Ishikawa (cell line): ENCODE data around the gene ARID3C.

Experiments used
- CEBPB ChIP-seq: IDR thresholded peaks from 2 replicates; pipeline ENCODE4 v1.6.1; 2012
- CREB1 ChIP-seq: IDR thresholded peaks from 2 replicates; pipeline ENCODE4 v1.6.1; 2012; ENCODE audit warnings: low read depth
- EGR1 ChIP-seq: IDR thresholded peaks from 2 replicates; pipeline ENCODE4 v1.6.1; 2012
- EP300 ChIP-seq: IDR thresholded peaks from 2 replicates; pipeline ENCODE4 v1.6.1; 2012; ENCODE audit warnings: borderline replicate concordance
- FOXM1 ChIP-seq: IDR thresholded peaks from 2 replicates; pipeline ENCODE4 v1.6.1; 2012; ENCODE audit warnings: low read depth, borderline replicate concordance
- NFIC ChIP-seq: IDR thresholded peaks from 2 replicates; pipeline ENCODE4 v1.6.1; 2012
- RAD21 ChIP-seq: IDR thresholded peaks from 2 replicates; pipeline ENCODE4 v1.6.1; 2012; ENCODE audit warnings: low read depth
- TAF1 ChIP-seq: IDR thresholded peaks from 2 replicates; pipeline ENCODE4 v1.6.1; 2012; ENCODE audit warnings: low read depth, mild to moderate bottlenecking
- TCF12 ChIP-seq: IDR thresholded peaks from 2 replicates; pipeline ENCODE4 v1.6.1; 2012; ENCODE audit warnings: low read depth
- TEAD4 ChIP-seq: IDR thresholded peaks from 2 replicates; pipeline ENCODE4 v1.6.1; 2012
- YY1 ChIP-seq: IDR thresholded peaks from 2 replicates; pipeline ENCODE4 v1.6.1; 2012; ENCODE audit warnings: low read depth
- ZBTB7A ChIP-seq: IDR thresholded peaks from 2 replicates; pipeline ENCODE4 v1.6.1; 2012; ENCODE audit warnings: low read depth
- TF ChIP-seq, protein P1 (sequence below): IDR thresholded peaks from 2 replicates; pipeline ENCODE4 v1.6.1; 2012
- TF ChIP-seq, protein P2 (sequence below): IDR thresholded peaks from 2 replicates; pipeline ENCODE4 v1.6.1; 2012
- TF ChIP-seq, protein P3 (sequence below): IDR thresholded peaks from 2 replicates; pipeline ENCODE4 v1.6.1; 2012; ENCODE audit warnings: low read depth, mild to moderate bottlenecking

The ARID3C gene

DNA sequence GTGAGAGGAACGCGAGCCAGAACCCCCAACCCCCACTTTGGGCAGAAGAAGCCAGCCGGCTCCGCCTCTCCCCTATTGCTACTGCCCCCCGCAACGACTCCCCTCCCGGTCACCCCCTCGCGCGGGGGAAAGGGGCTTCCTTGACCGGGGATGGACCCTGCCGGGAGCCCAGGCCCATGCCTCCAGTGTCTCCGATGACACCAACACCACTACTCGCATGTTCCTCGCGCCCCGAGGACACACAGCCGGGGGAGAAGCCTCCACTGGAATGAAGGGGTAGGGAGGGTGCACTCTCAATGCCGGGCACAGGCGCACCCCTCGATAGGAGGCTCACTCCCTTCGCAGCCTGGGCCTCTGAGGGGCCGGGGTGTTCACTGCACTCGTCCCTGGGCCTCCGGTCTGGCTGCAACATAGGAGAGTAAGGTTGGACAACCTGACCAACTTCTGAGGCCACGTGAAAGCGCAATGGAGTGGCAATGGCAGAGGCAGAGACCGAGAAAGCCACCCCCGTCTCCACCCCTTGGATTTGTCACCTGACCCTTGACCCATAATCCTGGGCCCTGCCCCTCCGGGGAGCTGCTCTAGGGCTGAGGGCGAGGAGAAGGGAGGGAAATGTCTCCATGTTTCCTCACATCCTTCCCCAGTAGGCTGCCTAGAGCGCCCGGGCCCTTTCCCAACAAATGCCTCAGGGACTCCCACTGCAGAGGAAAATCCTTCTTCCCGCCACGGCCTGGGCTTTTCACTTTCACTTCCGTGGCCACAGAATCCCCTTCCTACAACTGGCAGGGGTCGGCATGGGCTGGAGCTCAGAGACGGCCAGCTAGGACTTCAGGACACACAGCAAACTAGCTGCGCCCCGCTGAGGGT, 38.3 kb downstream of the ARID3C start:
- TF ChIP-seq NFIC, result no peak

DNA sequence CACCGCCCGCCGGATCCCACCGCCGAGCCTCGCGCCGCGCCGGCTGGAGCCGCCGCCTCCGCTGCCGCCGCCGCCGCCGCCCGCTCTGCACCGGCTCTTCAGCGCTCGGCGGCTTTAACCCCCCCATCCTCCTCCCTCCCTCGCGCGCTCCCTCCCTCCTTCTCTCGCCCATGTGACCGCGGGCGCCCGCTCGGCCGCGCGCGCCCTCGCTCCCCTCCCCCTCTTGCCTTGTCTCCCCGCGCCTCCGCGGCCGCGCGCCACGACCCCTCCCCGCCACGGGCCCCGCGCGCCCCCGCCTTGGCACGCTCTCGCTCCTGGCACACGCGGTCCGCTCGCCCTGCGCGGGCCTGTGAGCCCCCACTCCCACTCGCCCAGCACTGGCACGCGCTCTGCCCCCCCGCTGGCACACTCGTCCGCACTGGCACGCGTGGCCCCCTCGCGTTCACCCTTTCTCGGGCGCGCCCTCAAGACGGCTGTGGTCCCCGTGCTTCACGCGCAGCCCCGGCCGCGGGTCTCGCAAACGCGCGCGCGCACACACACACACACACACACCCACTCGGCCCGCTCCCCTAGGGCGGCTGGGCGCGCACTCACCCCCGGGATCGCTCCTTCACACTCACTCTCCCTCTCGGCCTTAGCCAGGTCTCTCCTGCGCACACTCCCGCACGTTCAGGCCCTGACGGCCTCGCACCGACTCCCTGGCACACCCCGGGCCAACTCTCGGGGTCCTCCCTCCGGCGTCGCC, 39.1 kb downstream of the ARID3C start, which contains the start of gene CNTFR:
CNTFR (minus strand) TSS at position 89 of the 745 bp plus-strand sequence. CDS start 20,743 bp downstream, outside the sequence.
- no peak for TF ChIP-seq TEAD4
- TF ChIP-seq, protein P1, sequence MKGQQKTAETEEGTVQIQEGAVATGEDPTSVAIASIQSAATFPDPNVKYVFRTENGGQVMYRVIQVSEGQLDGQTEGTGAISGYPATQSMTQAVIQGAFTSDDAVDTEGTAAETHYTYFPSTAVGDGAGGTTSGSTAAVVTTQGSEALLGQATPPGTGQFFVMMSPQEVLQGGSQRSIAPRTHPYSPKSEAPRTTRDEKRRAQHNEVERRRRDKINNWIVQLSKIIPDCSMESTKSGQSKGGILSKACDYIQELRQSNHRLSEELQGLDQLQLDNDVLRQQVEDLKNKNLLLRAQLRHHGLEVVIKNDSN, result peak; percentile 84

DNA sequence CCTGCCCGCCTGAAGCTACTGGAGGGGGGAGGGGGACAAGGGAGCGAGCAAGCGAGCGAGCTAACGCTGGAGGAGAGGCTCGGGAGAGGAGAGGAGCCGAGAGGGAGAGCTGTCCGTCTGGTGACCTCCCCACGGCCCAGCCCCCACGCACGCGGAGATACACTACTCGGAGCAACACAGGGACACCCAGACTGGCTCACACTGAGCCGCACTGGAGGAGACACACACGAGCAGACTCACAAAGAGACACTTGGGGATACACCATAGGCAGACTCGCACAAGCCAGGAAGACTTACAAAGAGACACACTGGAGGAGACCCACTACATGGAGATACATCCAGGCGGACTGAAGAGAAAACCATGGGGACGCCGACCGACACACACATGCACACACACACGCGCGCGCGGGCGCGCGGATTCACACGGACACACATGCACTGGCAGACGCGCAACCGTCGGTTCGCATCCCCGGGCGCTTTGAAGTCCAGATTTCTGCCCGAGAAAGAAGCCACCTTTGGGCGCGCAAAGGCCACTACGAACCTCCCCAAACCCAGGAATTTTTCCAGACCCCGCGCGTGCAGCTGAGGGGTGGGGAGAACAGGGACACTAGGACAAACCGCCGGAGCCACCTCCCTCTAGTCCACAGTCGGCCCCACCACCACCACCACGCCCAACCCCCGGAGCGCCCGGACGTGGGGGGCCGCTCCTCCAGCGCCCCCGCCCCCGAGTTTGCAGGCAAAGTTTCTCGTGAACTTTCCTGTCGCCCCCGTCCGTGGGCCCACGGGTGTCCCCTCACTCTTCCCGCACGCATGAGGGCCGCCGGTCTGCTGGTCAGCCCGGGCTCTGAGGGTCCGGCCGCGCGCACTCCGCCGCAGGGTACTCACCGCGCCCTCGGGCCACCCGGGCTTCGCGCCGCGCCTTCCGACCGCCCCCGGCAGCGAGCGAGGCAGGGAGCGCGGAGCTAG, 39.9 kb downstream of the ARID3C start:
- TF ChIP-seq ZBTB7A (no peak), CREB1 (no peak), EP300 (no peak)

DNA sequence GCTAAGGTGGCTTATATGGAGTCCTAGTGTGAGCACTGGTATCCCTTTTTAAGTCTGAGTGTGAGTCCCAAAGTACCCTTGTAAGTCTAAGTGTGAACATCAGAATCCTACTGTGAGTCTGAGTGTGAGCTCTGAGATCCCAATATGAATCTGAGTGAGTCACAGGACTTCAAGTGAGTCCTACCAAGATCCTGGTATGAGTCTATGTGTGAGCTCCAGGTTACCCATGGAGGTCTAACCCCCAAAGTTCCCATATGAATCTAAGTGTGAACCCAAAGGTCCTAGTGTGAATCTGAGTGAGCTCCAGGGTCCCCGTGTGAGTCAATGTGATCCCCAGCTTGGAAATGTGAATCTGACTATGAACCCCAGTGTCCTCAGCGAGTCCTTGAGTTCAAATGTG, 41.6 kb downstream of the ARID3C start:
- TF ChIP-seq TEAD4 (no peak), TCF12 (no peak), EP300 (no peak), FOXM1 (no peak), RAD21 (no peak), TAF1 (no peak), CREB1 (no peak), EGR1 (no peak), NFIC (no peak), ZBTB7A (no peak), CEBPB (no peak), YY1 (no peak)
- TF ChIP-seq, protein P2, sequence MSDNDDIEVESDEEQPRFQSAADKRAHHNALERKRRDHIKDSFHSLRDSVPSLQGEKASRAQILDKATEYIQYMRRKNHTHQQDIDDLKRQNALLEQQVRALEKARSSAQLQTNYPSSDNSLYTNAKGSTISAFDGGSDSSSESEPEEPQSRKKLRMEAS, result no peak
- TF ChIP-seq, protein P1, result no peak
- TF ChIP-seq, protein P3, sequence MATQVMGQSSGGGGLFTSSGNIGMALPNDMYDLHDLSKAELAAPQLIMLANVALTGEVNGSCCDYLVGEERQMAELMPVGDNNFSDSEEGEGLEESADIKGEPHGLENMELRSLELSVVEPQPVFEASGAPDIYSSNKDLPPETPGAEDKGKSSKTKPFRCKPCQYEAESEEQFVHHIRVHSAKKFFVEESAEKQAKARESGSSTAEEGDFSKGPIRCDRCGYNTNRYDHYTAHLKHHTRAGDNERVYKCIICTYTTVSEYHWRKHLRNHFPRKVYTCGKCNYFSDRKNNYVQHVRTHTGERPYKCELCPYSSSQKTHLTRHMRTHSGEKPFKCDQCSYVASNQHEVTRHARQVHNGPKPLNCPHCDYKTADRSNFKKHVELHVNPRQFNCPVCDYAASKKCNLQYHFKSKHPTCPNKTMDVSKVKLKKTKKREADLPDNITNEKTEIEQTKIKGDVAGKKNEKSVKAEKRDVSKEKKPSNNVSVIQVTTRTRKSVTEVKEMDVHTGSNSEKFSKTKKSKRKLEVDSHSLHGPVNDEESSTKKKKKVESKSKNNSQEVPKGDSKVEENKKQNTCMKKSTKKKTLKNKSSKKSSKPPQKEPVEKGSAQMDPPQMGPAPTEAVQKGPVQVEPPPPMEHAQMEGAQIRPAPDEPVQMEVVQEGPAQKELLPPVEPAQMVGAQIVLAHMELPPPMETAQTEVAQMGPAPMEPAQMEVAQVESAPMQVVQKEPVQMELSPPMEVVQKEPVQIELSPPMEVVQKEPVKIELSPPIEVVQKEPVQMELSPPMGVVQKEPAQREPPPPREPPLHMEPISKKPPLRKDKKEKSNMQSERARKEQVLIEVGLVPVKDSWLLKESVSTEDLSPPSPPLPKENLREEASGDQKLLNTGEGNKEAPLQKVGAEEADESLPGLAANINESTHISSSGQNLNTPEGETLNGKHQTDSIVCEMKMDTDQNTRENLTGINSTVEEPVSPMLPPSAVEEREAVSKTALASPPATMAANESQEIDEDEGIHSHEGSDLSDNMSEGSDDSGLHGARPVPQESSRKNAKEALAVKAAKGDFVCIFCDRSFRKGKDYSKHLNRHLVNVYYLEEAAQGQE, result no peak

DNA sequence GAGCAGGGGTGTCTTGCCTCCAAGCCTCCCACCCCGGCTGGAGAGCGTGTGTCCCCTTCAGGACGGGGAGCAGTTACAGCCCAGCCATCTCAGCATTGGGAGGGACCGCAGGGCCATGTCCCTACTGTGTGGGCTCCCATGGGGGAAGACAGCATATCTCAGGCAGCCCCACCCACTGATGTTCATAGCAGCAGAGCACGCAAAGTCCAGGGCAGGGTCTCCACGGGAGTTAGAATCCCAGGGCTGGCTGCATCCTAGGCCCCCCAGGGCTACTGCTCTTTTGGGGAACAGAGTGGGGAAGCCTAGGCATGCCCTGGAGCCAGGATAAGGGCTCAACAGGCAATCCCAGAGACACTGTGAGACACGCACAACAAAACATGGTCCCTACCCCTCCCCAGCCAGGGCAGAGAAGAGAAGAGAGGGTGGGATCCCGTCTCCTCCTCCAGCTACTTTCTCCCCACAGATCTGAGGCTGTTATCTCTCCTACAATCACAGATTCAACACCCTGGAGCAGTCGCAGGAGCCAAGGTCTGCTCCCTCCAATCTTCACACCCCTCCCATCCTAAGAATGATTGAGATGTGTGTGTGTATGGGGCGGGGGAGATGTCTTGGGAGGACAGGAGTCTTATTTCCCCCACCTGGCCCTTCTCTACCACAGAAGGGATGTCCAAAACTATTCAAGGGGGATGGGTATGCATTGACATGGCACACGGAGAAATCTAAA, 42.8 kb downstream of the ARID3C start:
- TF ChIP-seq EGR1, result no peak
- no peak for TF ChIP-seq CEBPB
- no peak for TF ChIP-seq EP300
- TF ChIP-seq FOXM1, result no peak
- TF ChIP-seq, protein P3, result no peak
- no peak for TF ChIP-seq RAD21
- no peak for TF ChIP-seq NFIC
- no peak for TF ChIP-seq TEAD4
- TF ChIP-seq TAF1, result no peak
- TF ChIP-seq, protein P1, result no peak
- TF ChIP-seq, protein P2, result no peak
- no peak for TF ChIP-seq CREB1
- TF ChIP-seq ZBTB7A, result no peak
- TF ChIP-seq TCF12, result no peak
